Measurements from ENCODE around the gene FRAT1. TPM values are rescaled to one million over a fixed set of nuclear protein-coding genes. Genes with fewer than 3 reads are reported as not detected.

The FRAT1 gene
- total RNA-seq, 1 donor from 2014 or later, result 1.4 TPM

DNA sequence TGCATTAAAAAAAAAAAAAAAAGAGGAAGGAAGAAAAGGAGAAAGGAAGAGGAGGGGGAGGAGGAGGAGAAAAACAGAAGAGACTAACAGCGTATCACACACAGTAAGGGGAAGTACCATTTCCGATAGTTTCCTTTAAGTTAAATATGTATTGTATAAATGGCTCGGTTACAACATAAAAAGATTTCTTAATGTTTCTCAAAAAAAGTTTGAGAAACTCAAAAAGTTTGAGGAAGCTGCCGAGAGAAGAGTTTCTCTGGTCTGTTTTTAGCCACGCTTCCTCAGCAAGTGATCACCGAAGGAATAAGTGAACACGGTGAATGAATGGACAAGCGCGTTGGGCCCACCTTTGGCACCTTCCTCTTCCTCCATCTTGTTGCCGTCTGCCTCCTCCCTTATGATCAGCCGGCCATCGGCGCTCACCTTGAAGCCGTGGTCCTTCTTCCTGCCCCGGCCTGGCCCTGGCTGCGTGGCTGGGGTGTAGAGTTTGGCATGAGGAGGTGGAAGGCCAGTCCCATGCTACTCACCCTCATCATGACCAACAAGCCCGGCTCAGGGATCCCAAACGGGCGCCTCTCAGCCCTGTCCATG is 46.8 kb downstream of the FRAT1 start:
- no peak for DNase-seq (ENCODE audit: low read depth)
- TF ChIP-seq, protein P1, sequence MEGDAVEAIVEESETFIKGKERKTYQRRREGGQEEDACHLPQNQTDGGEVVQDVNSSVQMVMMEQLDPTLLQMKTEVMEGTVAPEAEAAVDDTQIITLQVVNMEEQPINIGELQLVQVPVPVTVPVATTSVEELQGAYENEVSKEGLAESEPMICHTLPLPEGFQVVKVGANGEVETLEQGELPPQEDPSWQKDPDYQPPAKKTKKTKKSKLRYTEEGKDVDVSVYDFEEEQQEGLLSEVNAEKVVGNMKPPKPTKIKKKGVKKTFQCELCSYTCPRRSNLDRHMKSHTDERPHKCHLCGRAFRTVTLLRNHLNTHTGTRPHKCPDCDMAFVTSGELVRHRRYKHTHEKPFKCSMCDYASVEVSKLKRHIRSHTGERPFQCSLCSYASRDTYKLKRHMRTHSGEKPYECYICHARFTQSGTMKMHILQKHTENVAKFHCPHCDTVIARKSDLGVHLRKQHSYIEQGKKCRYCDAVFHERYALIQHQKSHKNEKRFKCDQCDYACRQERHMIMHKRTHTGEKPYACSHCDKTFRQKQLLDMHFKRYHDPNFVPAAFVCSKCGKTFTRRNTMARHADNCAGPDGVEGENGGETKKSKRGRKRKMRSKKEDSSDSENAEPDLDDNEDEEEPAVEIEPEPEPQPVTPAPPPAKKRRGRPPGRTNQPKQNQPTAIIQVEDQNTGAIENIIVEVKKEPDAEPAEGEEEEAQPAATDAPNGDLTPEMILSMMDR (IDR thresholded peaks at IDR 0.05; ENCODE audit: insufficient read depth, low read depth, low read length), result no peak
- no peak for TF ChIP-seq EZH2 (IDR thresholded peaks at IDR 0.05; ENCODE audit: insufficient read depth, low read length)
- Histone ChIP-seq H3K9me3 (ENCODE audit: insufficient read depth, low read depth, low read length) (no peaks in the 10 kb centered on the region), H3K4me1 (ENCODE audit: insufficient read depth, low read length) (no peaks in the 10 kb centered on the region), H3K36me3 (ENCODE audit: insufficient read depth, low read length) (peaks cover 15% of the 10 kb centered on the region), H3K4me3 (ENCODE audit: insufficient read depth, low read depth, low read length) (no peak overlapping the region), H3K27ac (ENCODE audit: low read depth, low read length) (no peak overlapping the region), H3K4me2 (ENCODE audit: low read length) (no peak overlapping the region), H3K27me3 (ENCODE audit: insufficient read depth, low read length) (no peaks in the 10 kb centered on the region), H3K79me2 (ENCODE audit: insufficient read depth, low read length) (no peaks in the 10 kb centered on the region), H4K20me1 (ENCODE audit: insufficient read depth, low read length) (no peaks in the 10 kb centered on the region), H3K9ac (ENCODE audit: low read length) (no peak overlapping the region), H2AFZ (ENCODE audit: low read depth, low read length) (no peak overlapping the region)
- Mint-ChIP-seq H3K27ac (ENCODE audit: unreplicated experiment) (no peak overlapping the region), H3K9me3 (ENCODE audit: unreplicated experiment) (no peaks in the 10 kb centered on the region), H3K4me3 (ENCODE audit: unreplicated experiment) (no peak overlapping the region), H3K27me3 (ENCODE audit: low read depth, unreplicated experiment) (no peaks in the 10 kb centered on the region), H3K4me1 (ENCODE audit: low read depth, unreplicated experiment) (no peaks in the 10 kb centered on the region), H3K36me3 (ENCODE audit: low read depth, unreplicated experiment) (peaks cover 19% of the 10 kb centered on the region)
- FAIRE-seq, result no peak

DNA sequence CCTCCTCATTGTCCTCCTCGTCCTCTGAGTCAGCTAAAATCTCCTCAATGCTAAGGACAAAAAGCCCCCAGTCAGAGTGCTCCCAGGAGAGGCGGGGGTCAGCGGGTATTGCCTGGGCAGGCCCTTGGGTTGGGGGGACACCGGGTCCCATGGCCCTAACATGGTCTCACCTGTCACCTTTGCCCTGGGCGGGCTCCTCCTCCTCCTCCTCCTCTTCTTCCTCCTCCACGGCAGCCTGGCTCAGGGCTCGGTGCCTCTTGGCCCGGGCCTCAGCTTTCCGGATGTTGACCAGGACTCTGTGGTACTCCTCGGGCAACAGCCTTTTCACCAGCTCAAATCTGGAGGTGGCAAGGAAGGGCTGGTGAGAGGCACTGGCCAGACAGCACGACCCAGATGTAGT is 47.5 kb downstream of the FRAT1 start:
- Histone ChIP-seq H3K4me3 (ENCODE audit: insufficient read depth, low read depth, low read length) (no peak overlapping the region), H3K79me2 (ENCODE audit: insufficient read depth, low read length) (no peaks in the 10 kb centered on the region), H3K9ac (ENCODE audit: low read length) (no peak overlapping the region), H3K9me3 (ENCODE audit: insufficient read depth, low read depth, low read length) (no peaks in the 10 kb centered on the region), H2AFZ (ENCODE audit: low read depth, low read length) (no peak overlapping the region), H3K27ac (ENCODE audit: low read depth, low read length) (no peak overlapping the region), H3K4me1 (ENCODE audit: insufficient read depth, low read length) (no peaks in the 10 kb centered on the region), H3K27me3 (ENCODE audit: insufficient read depth, low read length) (no peaks in the 10 kb centered on the region), H4K20me1 (ENCODE audit: insufficient read depth, low read length) (no peaks in the 10 kb centered on the region), H3K4me2 (ENCODE audit: low read length) (no peak overlapping the region), H3K36me3 (ENCODE audit: insufficient read depth, low read length) (peaks cover 15% of the 10 kb centered on the region)
- Mint-ChIP-seq H3K9me3 (ENCODE audit: unreplicated experiment) (no peaks in the 10 kb centered on the region), H3K4me3 (ENCODE audit: unreplicated experiment) (no peak overlapping the region), H3K36me3 (ENCODE audit: low read depth, unreplicated experiment) (peaks cover 20% of the 10 kb centered on the region), H3K4me1 (ENCODE audit: low read depth, unreplicated experiment) (no peaks in the 10 kb centered on the region), H3K27ac (ENCODE audit: unreplicated experiment) (no peak overlapping the region), H3K27me3 (ENCODE audit: low read depth, unreplicated experiment) (no peaks in the 10 kb centered on the region)
- DNase-seq (ENCODE audit: low read depth), result no peak
- no peak for TF ChIP-seq EZH2 (IDR thresholded peaks at IDR 0.05; ENCODE audit: insufficient read depth, low read length)
- TF ChIP-seq, protein P1 (IDR thresholded peaks at IDR 0.05; ENCODE audit: insufficient read depth, low read depth, low read length), result no peak
- no peak for FAIRE-seq

DNA sequence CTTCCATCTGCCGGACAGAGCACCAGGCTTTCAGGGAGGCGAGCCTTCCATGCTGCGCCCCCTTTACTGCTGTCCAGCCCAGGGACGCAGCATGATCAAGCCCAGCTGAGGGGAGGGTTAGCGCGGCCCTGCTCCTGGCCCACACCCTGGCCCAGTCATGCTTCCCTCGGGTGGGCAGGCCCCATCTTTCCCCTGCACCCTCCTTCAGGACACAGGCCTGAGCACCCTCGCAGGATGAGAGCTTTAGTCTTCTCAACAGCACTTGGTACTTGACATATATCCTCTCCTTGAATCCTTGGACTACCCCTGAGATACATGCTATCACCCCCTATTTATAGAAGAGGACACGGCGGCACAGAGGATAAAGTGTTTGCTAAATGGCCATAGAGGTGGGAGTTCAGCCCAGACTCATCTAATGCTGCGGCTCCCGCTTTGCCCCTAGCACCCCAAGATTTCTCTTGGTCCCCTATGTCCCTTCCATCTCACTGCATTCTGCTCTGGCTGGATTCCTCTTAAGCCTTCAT is 48.1 kb downstream of the FRAT1 start:
- H3K4me2 ChIP-seq (ENCODE audit: low read length), result no peak overlapping the region
- H3K36me3 Mint-ChIP-seq (ENCODE audit: low read depth, unreplicated experiment), result peaks cover 26% of the 10 kb centered on the region
- no peak overlapping the region for H3K9ac ChIP-seq (ENCODE audit: low read length)
- FAIRE-seq (no peak), DNase-seq (ENCODE audit: low read depth) (no peak)
- H3K79me2 ChIP-seq (ENCODE audit: insufficient read depth, low read length), result no peaks in the 10 kb centered on the region
- no peak overlapping the region for H3K27ac Mint-ChIP-seq (ENCODE audit: unreplicated experiment)
- no peaks in the 10 kb centered on the region for H3K27me3 ChIP-seq (ENCODE audit: insufficient read depth, low read length)
- H3K27ac ChIP-seq (ENCODE audit: low read depth, low read length), result no peak overlapping the region
- H3K4me1 Mint-ChIP-seq (ENCODE audit: low read depth, unreplicated experiment), result no peaks in the 10 kb centered on the region
- H3K4me3 Mint-ChIP-seq (ENCODE audit: unreplicated experiment), result no peak overlapping the region
- no peak overlapping the region for H2AFZ ChIP-seq (ENCODE audit: low read depth, low read length)
- TF ChIP-seq EZH2 (IDR thresholded peaks at IDR 0.05; ENCODE audit: insufficient read depth, low read length), result no peak
- TF ChIP-seq, protein P1 (IDR thresholded peaks at IDR 0.05; ENCODE audit: insufficient read depth, low read depth, low read length), result no peak
- H3K27me3 Mint-ChIP-seq (ENCODE audit: low read depth, unreplicated experiment), result no peaks in the 10 kb centered on the region
- H3K36me3 ChIP-seq (ENCODE audit: insufficient read depth, low read length), result peaks cover 18% of the 10 kb centered on the region
- H3K4me3 ChIP-seq (ENCODE audit: insufficient read depth, low read depth, low read length), result no peak overlapping the region
- no peaks in the 10 kb centered on the region for H4K20me1 ChIP-seq (ENCODE audit: insufficient read depth, low read length)
- H3K9me3 ChIP-seq (ENCODE audit: insufficient read depth, low read depth, low read length), result no peaks in the 10 kb centered on the region
- H3K4me1 ChIP-seq (ENCODE audit: insufficient read depth, low read length), result no peaks in the 10 kb centered on the region
- H3K9me3 Mint-ChIP-seq (ENCODE audit: unreplicated experiment), result no peaks in the 10 kb centered on the region
